HFF-Myc (cell line): ENCODE data around the gene RAD51AP1.

ENCODE experiments used
- DNase-seq: peaks from one replicate; pipeline ENCODE4 v3.0.0-alpha.2; 2011; ENCODE audit warnings: low read depth; ENCODE audit errors: extremely low read depth
- H3K4me3 ChIP-seq: replicated peaks from 2 replicates; pipeline ENCODE4 v1.5.1; 2011; ENCODE audit warnings: low read depth, mild to moderate bottlenecking, control low read depth, low read length
- TF ChIP-seq, protein P1 (sequence below): IDR thresholded peaks from 2 replicates; pipeline ENCODE4 v1.5.1; 2012; ENCODE audit warnings: mild to moderate bottlenecking, low read depth, low read length, control low read depth; ENCODE audit errors: missing control alignments

RAD51AP1 gene

DNA sequence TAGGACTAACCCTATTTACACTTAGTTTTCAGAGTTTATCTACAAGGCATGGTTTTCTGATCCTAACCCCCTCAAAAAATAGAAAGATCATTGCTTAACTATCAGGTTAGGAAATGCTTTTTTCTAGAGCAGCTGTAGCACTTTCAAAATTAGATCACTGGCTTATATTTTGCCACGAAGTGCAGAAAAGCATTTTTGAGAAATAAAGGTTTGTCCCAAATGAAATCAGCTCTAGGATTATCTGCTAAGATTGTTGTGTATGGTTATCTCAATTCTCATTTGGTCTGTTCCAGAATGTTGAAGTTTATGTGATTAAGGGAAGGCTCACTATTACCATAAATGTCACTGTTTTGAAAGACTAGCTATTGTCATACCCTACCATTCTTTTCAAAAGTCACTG lies 13.5 kb downstream of the RAD51AP1 start:
- no peak for DNase-seq
- TF ChIP-seq, protein P1, sequence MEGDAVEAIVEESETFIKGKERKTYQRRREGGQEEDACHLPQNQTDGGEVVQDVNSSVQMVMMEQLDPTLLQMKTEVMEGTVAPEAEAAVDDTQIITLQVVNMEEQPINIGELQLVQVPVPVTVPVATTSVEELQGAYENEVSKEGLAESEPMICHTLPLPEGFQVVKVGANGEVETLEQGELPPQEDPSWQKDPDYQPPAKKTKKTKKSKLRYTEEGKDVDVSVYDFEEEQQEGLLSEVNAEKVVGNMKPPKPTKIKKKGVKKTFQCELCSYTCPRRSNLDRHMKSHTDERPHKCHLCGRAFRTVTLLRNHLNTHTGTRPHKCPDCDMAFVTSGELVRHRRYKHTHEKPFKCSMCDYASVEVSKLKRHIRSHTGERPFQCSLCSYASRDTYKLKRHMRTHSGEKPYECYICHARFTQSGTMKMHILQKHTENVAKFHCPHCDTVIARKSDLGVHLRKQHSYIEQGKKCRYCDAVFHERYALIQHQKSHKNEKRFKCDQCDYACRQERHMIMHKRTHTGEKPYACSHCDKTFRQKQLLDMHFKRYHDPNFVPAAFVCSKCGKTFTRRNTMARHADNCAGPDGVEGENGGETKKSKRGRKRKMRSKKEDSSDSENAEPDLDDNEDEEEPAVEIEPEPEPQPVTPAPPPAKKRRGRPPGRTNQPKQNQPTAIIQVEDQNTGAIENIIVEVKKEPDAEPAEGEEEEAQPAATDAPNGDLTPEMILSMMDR: no peak
- H3K4me3 ChIP-seq: no peak overlapping the region

DNA sequence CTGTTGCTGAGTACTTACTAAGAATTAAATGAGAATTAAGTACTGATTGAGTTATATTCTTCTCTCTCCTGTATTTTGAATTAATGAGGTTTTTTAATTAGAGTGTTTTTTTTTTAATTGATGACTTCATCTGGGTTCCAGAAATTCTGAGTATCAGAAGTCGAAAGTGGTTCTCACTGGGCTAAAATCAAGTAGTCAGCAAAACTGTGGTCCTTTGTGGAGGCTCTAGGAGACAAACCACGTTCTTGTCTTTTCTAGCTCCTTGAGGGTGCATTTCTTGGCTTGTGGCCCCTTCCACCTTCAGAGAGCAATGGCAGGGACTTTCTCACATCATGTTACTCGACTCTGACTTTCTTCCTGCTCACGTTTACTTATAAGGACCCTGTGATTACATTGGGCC lies 15.3 kb downstream of the RAD51AP1 start:
- no peak overlapping the region for H3K4me3 ChIP-seq
- TF ChIP-seq, protein P1: no peak
- DNase-seq: no peak

DNA sequence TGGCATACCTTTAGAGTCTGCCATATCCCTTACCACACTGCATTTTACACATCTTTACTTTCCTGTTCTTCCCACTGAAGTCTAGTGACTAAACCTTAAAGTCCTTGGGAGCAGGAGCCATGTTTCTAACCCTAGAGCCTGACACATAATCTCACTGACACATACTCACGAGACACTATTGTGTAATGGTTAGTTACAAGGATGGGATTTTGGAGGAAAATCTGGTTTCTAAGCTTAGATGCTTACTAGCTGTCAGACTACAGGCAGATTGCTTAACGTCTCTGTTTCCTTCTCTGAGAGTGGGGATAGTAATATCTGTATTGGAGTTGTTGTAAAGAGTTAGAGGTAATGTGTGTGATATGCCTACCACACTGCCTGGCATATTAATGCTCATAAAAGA lies 17.1 kb downstream of the RAD51AP1 start:
- no peak overlapping the region for H3K4me3 ChIP-seq
- DNase-seq: no peak
- TF ChIP-seq, protein P1: no peak

DNA sequence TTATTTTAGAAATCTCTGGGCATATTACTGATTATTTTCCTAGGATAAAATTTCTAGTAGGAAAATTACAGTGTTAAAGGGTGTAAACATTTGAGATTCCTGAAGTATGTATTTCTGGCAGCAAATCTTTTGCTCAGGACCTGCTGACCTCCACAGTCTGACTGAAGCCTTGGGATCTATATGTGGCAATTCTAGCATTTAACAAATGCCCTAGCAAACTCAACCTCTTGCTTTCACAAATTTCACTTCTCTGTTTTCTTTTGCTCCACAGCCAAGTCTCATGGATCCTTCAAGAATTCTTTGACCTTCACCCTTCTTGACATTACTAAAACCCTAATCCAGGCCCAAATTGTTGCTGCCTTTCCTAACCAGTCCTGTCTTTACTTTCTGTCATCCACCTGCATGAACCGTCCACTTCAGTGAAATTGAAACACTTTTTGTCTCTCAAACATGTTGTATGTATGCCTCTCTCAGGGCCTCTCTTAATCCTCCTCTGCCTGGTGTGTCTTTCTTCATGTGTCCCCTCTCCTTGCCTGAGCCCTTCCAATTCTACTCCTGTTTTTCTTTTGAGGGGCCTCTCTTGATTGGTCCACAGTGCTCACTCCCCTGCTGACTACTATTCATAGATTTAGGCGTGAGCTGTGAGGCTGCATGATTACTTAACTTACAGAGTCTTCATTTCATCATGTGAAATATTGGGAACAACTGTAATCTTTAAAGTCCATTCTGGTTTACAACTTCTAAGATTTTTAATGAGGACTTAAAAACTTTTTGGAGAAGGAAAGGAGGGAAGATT lies 18.2 kb downstream of the RAD51AP1 start:
- no peak overlapping the region for H3K4me3 ChIP-seq
- no peak for DNase-seq
- TF ChIP-seq, protein P1: no peak

DNA sequence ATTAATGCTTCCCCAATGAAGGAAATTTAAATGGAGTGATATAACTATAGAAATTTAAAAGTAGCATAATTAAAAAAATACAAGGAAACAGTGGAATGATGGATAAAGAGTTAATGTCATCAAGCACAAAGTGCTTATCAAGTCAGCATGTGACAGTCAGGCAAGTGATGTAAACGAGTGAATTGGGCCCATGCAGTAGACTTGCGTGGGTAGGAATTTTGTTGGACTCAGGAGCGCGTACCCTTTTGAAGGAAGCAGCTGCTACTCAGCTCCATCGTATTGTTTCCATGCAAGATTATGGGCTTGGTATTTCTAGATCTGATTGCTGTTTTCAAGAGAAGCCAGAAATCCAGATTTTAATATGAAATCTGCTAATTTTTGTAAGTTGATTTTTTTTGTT lies 18.9 kb downstream of the RAD51AP1 start:
- TF ChIP-seq, protein P1: no peak
- H3K4me3 ChIP-seq: no peak overlapping the region
- no peak for DNase-seq

DNA sequence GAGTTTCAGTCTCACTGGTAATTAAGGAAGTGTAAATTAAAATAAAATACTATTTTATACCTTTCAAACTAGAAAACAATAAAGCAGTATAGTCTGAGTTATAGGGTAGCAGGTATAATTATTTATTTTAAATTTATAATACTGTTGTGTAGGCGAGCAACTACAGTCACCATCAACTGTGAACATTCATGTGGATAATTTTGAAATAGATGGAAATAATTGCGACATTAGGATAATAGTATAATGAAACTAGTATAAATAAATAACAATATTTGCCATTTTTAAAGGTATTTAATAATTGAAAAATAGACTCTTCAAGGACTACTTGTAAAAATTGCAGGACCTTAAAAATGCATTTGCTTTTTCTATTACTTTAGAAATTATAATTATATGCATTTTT lies 19.5 kb downstream of the RAD51AP1 start:
- H3K4me3 ChIP-seq: no peak overlapping the region
- DNase-seq: no peak
- TF ChIP-seq, protein P1: no peak
